Ovary (tissue), 9 donors: Measurements from ENCODE around the gene SUDS3. TPM values are rescaled to one million over a fixed set of nuclear protein-coding genes. Genes with fewer than 3 reads are reported as not detected.

ENCODE experiments used
- DNase-seq, 5 donors: peaks; one replicate each; pipeline ENCODE4 v3.0.0-alpha.2; 2019 to 2020
- H3K27ac ChIP-seq, 2 donors: fragments of 200-600 bp; one replicate each; pipeline versions ENCODE4 v1.5.1 to v1.8.0; 2019 to 2022
- H3K27me3 ChIP-seq: fragments of 200-600 bp; one replicate; pipeline ENCODE4 v1.8.0; 2022
- H3K36me3 ChIP-seq: fragments of 200-600 bp; sonication (generic); one replicate; pipeline ENCODE4 v1.5.1; 2019
- H3K4me1 ChIP-seq: one replicate; pipeline ENCODE4 v1.8.1; 2013; ENCODE audit warnings: mild to moderate bottlenecking, moderate library complexity; ENCODE audit not compliant: insufficient read depth
- H3K4me3 ChIP-seq: fragments of 200-600 bp; sonication (generic); one replicate; pipeline ENCODE4 v1.5.1; 2017
- H3K9me3 ChIP-seq, 2 donors: fragments of 200-600 bp in 1 of 2; sonication (generic) in 1 of 2; one replicate each; pipeline versions ENCODE4 v1.5.1 to v1.8.1; 2013 to 2019; ENCODE audit warnings: mild to moderate bottlenecking in 1 of 2, moderate library complexity in 1 of 2
- CTCF ChIP-seq, 3 donors: fragments of 450-650 bp in 2 of 3; fragments of 200-600 bp in 1 of 3; IDR thresholded peaks; one replicate each; pipeline versions ENCODE4 v1.5.1 to v1.8.0; 2016 to 2022; ENCODE audit warnings: antibody characterized with exemption in 3 of 3, mild to moderate bottlenecking in 1 of 3
- EP300 ChIP-seq: sonication (generic); formaldehyde crosslinking; IDR thresholded peaks from one replicate; pipeline ENCODE4 v1.6.1; 2017; ENCODE audit warnings: antibody characterized with exemption
- POLR2A ChIP-seq: fragments of 450-650 bp; IDR thresholded peaks from one replicate; pipeline ENCODE4 v1.6.1; 2017; ENCODE audit warnings: antibody characterized with exemption, mild to moderate bottlenecking, moderate library complexity
- WGBS, 3 donors: extraction: QIAGEN DNeasy Blood & Tissue Kit in 1 of 3; methylation state at CpG; one replicate each; pipeline versions ENCODE4 v1.1.5 to v1.1.7; 2013 to 2017; 5-methylcytosine and 5-hydroxymethylcytosine counted together
- intact Hi-C, 4 donors: fragments of 100-400 bp; cut with DNase I; formaldehyde crosslinking; loops; one replicate each; pipeline versions ENCODE4 v1.11.0 to v1.15.1; 2022 to 2023
- polyA plus RNA-seq, 2 donors: library from polyadenylated mRNA; stranded (reverse); fragments of 200-250 nt in 1 of 2; fragments of 350-450 nt in 1 of 2; fragmentation: Illumina TruSeq in 1 of 2; extraction: RNeasy Lipid Tissue Mini Kit (QIAGEN cat#74804) in 1 of 2; gene quantifications; one replicate each; pipeline ENCODE4 v1.2.3, GENCODE V29; 2013 to 2014
- total RNA-seq, 7 donors: library from RNA; depleted of rRNA in 2 of 7; stranded (reverse); fragments of >200 nt in 2 of 7; fragmentation: NEBNext Ultra II Directional in 3 of 7; extraction: Animal tissue kit (Norgen Biotek cat#: 25700) in 3 of 7; gene quantifications; one replicate each; pipeline versions ENCODE4 v1.1.0 to v1.2.4, GENCODE V29; 2016 to 2023
- donor health status: DM: no; HTN: no; CAD: no; lungs with moderate emphysema.
- donor health status: DM: no; HTN: no; CAD: no.
- donor health status: Bipolar disorder and iron deficiency.
- donor health status: DM: yes; HTN: yes; CAD: no.
- donor health status: DM: no; HTN: no; CAD: no.
- donor health status: DM: yes; HTN: yes; CAD: no.

The SUDS3 gene
- total and polyA plus RNA-seq, 9 donors: 14.5 to 34.9 (median 27.7) TPM

GRCh38 chr12:118357257-118358007 lies 18.9 kb upstream of the SUDS3 start:
- no peaks in the 10 kb centered on the region for H3K9me3 ChIP-seq
- no peaks in the 10 kb centered on the region for H3K27me3 ChIP-seq
- peaks cover 2% of the 10 kb centered on the region for H3K4me1 ChIP-seq
- TF ChIP-seq EP300: no peak
- TF ChIP-seq POLR2A: no peak
- no peak for TF ChIP-seq CTCF (IDR thresholded peaks at IDR 0.05)
- H3K36me3 ChIP-seq: no peaks in the 10 kb centered on the region
- no peak for DNase-seq
- intact Hi-C loops: no loop called here
- whole genome bisulfite sequencing, 3 donors: 19 to 24% (median 20%) methylated on average over 7 of the region's 7 CpGs
- no peak overlapping the region for H3K27ac ChIP-seq
- no peak overlapping the region for H3K4me3 ChIP-seq

DNA sequence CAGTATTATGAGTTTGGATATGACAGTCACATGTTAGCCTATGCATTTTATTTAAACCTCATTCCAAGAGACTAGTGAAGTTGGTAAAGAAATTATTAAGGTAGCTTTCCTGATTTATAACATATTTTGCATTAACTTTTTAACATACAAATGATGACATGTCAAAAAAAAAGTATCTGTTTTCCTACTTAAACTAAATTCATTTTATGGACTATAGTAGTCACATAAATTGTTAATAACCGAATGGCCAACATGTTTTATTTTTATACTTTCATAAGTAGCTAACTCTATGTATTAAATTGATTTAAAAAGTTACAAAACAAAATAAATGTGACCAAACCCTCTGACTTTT lies 18.4 kb upstream of the SUDS3 start:
- no peak for DNase-seq
- WGBS, 3 donors: 89 to 95% (median 94%) methylated on average over 1 of the region's 1 CpG
- no peak overlapping the region for H3K27ac ChIP-seq
- TF ChIP-seq POLR2A: no peak
- no peak for TF ChIP-seq CTCF (IDR thresholded peaks at IDR 0.05)
- no peak for TF ChIP-seq EP300
- intact Hi-C loops: no loop called here
- no peaks in the 10 kb centered on the region for H3K9me3 ChIP-seq
- no peak overlapping the region for H3K4me3 ChIP-seq
- H3K4me1 ChIP-seq: peaks cover 2% of the 10 kb centered on the region
- H3K36me3 ChIP-seq: no peaks in the 10 kb centered on the region
- H3K27me3 ChIP-seq: no peaks in the 10 kb centered on the region

DNA sequence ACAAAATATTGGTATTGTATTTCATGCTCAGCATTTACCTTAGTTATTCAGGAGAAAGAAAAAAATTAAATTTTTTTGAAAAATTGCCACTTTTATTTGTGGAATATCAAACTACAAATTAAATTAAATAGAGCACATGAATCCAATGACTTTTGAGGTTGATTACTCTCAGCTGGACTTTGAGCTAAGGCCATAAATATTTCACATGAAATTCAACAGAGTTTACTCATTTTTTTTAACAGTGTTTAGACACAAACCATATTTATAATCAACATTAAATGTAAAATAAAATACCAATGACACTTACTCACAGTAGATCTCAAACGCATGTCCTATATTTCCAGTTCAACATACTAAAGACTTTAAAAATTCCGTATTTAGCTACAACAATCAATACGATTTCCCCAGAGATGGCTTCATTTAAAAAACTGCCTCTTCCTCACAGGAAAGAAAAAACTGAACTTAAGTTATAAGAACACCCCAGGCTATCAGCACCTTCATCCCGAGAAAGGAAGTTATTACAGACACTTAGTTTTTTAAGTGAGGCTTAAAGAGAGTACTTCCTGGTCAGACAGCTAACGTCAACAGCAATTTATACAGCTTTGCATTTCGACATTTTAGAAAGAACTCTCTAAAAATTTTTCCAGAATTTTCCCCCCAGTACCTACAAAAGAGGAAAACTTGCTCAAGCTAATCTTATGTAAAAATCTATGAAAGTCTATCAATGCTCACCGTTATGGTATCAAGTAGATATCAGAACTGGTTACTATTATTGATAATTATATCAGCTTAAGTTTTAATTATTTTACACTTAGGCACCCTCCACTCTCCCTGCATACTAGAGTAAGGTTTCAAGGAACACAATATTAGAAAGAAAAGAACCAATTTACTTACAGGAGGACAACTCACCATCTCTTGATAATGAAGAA lies 17.5 kb upstream of the SUDS3 start:
- intact Hi-C loops: no loop called here
- Histone ChIP-seq H3K36me3 (no peaks in the 10 kb centered on the region), H3K27me3 (no peaks in the 10 kb centered on the region), H3K27ac (no peak overlapping the region), H3K4me1 (peaks cover 2% of the 10 kb centered on the region), H3K4me3 (no peak overlapping the region), H3K9me3 (no peaks in the 10 kb centered on the region)
- no peak for DNase-seq
- WGBS, 3 donors: 78 to 84% (median 80%) methylated on average over 7 of the region's 7 CpGs
- TF ChIP-seq EP300 (no peak), CTCF (IDR thresholded peaks at IDR 0.05) (no peak), POLR2A (no peak)

GRCh38 chr12:118359541-118359915 lies 16.8 kb upstream of the SUDS3 start:
- Histone ChIP-seq H3K27me3 (no peaks in the 10 kb centered on the region), H3K9me3 (no peaks in the 10 kb centered on the region), H3K4me1 (peaks cover 2% of the 10 kb centered on the region), H3K27ac (no peak overlapping the region), H3K4me3 (no peak overlapping the region), H3K36me3 (no peaks in the 10 kb centered on the region)
- DNase-seq: no peak
- TF ChIP-seq EP300: no peak
- TF ChIP-seq POLR2A: no peak
- TF ChIP-seq CTCF (IDR thresholded peaks at IDR 0.05): no peak
- intact Hi-C loops: no loop called here
- 86 to 95% (median 94%) methylated on average over 4 of the region's 4 CpGs for WGBS, 3 donors
